ENCODE results near the gene UBXN6.
A peak's percentile ranks its signal among the peaks of the same experiment; 100 is the strongest.

The UBXN6 gene, protein sequence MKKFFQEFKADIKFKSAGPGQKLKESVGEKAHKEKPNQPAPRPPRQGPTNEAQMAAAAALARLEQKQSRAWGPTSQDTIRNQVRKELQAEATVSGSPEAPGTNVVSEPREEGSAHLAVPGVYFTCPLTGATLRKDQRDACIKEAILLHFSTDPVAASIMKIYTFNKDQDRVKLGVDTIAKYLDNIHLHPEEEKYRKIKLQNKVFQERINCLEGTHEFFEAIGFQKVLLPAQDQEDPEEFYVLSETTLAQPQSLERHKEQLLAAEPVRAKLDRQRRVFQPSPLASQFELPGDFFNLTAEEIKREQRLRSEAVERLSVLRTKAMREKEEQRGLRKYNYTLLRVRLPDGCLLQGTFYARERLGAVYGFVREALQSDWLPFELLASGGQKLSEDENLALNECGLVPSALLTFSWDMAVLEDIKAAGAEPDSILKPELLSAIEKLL

GRCh38 chr19:4457654-4458395 is at the start of gene UBXN6:
Gene UBXN6 (minus strand): TSS chr19:4457794. CDS start chr19:4457697, 97 bp downstream.
- peak; percentile 97 for DNase-seq (ENCODE audit: low read depth)

GRCh38 chr19:4507150-4507452 is 49.5 kb upstream of the UBXN6 start:
- DNase-seq (ENCODE audit: low read depth), result no peak

GRCh38 chr19:4506449-4507149 is 49.0 kb upstream of the UBXN6 start:
- DNase-seq (ENCODE audit: low read depth), result no peak

DNA sequence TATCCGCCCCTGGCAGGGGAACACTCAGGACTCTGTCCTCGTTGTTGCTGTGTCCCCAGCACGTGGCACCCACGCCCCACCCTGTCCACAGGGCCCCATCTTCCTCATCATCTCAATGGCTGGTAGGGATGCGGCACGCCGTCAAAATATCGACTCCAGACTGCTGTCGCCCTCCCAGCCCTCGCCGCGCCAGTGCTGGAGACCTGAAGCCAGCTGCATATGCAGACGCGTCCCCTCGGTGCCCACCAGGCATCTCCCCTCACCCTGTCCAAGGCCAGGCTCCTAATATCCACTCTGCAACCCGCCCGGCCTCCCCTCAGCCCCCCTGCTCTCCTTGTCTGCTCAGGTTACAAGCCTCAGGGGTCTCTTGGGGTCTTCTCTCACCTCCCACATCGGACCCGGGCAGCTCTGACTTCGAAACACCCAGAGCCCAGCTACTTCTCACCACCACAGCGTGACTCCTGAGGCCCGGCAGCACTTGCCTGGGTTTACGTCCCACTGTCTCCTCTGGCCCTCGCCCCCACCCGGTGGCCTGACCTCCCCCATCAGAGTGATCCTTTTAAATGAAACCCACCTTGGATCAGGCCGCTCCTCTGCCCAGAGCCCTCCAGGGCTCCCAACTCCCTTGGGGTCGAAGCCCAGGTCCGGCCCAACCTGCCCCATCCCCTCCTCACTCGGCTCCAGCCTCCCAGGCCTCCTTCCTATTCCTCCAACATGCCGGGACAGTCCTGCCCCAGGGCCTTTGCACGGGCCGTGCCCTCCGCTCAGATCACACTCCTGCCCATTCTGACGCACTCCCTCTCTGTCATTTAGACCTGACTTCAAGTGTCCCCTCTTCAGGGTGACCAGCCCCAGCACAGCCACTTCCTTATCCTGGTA is 48.2 kb upstream of the UBXN6 start:
- no peak for DNase-seq (ENCODE audit: low read depth)

DNA sequence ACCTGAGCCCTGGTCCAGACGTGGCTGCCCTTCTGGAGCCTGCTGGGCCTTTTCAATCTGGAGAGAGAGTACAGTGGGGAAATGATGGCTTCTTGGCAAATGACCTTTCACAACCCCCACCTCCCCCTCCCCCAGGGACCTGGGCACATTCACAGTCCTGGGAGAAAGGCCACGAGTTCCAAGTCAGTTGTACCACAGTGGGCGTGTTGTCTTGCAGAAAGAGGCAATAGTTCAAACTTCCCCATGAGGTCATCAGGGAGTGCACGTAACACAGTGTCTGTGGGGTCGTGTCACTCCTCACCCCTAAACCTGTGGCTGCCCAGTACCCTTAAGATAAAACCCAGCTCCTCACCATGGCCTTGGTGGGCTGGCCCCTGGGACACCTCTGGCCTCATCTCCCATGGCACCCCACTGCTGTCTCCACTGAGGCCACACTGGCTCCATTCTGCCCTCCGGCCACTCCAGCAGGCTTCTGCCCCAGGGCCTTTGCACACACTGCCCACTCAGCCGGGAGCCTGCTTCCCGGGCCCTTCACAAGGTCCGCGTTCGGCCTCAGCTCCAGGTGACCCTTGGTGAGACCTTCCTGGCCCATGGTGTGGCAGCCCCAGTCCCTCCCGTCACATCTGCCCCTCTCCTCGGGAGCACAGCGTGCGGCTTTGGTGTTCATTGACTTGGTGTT is 47.4 kb upstream of the UBXN6 start:
- DNase-seq (ENCODE audit: low read depth), result no peak

GRCh38 chr19:4504297-4504701 is 46.7 kb upstream of the UBXN6 start:
- DNase-seq (ENCODE audit: low read depth), result no peak

DNA sequence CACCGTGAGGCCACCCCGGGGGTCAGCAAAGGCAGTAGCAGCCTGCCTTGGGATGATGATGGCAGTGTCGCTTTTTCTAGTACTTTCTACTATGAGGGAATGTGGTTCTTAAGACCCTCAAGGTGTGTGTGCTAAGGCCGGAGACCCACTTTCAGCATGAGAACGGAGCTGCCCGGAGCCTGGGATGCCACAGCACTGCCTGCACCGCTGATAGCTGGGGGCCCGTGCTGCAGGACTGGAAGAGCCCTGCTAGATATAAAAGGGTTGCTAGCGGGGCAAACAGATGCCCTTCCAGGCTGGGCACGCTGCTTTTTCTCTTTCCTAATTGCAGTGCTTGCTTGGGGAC is 46.2 kb upstream of the UBXN6 start:
- no peak for DNase-seq (ENCODE audit: low read depth)

DNA sequence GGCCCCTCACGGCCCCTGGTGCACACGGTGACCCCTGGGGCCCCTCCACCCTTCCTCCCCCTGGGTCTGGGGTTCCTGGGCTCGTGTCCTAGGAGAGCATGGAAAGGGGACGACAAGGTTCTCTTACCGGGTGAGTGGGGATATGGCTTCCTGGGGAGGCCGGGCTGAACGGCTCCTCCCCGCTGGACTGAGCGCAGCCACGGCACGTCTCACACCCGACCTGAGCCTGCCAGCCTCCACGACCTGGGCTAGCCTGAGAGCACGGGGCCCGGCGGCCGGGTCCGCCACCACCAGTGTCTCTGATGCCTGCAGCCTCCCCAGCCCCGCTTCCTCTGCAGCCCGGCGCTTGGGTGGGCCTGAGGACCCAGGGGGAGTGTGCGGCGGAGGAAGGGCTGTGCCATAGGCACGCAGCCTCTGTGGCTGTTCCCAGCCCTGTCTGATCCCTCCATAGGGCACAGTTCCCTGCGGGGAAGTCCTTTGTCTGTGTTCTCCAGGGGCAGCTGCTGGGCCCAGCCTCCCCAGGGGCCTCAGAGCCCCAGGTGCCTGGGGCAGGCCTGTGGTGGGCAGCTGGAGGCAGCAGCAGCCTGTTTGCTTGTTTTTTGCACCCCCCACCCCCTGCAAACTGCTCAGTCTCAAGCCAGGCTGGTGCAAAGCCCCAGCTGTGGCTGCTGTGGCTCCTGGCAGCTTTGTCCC is 45.7 kb upstream of the UBXN6 start:
- DNase-seq (ENCODE audit: low read depth), result no peak

GRCh38 chr19:4502282-4503131 is 44.9 kb upstream of the UBXN6 start:
- no peak for DNase-seq (ENCODE audit: low read depth)

GRCh38 chr19:4501691-4502090 is 44.1 kb upstream of the UBXN6 start:
- no peak for DNase-seq (ENCODE audit: low read depth)

DNA sequence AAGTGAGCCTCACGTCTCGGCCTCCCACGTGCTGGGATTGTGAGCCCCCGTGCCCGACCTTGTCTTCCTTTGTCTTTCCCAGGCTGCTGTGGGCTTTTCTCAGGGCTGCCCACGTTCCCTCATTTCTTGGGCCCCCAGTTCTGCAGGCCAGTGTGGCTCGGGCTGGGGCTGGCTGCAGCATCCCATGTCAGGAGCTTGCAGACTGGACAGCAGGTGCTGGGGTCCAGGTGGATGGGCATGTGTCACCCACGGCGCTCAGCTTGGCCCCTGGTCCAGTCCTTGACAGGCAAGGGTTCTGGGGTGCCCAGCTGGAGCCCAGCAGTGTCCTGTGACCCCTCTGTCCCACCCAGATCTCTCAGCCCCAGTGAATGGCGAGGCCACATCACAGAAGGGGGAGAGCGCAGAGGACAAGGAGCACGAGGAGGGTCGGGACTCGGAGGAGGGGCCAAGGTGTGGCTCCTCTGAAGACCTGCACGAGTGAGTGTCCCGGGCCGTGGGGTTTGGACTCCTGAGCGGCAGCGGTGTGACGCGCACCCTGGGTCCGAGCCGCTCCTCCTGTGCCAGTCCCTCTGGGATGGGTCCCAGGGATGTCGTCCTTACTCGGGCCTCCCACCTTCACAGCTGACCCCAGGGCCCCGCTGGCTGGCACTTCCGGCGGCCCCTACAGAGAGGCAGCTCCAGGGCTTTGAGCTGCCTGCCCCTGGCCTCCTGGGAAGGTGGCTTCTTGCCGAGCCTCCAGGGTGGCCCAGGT is 43.4 kb upstream of the UBXN6 start:
- no peak for DNase-seq (ENCODE audit: low read depth)

DNA sequence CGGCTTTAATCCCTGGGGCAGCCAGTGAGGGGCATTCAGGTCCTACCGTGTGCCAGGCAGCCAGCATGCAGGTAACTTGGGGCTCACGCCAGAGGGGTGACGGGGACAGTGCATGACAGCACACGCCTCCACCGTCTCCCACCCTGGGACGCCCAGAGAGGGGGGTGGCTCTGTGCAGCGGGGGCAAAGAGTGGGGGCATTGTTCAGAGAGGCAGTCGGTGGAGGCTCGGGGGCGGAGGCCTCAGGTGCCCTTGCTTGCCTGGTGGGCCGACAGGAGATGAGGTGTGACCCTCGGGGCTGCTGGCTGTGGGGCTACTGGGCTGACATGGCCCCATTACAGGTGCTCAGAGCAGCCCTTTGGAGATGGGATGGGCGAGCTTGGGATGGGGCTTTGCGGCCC is 42.3 kb upstream of the UBXN6 start:
- DNase-seq (ENCODE audit: low read depth), result no peak

DNA sequence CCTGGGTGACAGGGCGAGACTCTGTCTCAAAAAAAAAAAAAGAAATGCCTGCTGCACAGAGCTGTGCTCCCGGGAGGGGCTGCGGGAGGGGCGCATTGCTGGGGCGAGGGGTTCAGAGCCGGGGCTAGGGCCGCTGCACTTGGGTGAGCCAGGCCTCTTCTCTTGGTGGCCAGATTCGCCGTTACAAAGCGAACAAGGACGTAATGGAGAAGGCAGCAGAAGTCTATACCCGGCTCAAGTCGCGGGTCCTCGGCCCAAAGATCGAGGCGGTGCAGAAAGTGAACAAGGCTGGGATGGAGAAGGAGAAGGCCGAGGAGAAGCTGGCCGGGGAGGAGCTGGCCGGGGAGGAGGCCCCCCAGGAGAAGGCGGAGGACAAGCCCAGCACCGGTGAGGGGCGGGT is 41.7 kb upstream of the UBXN6 start:
- no peak for DNase-seq (ENCODE audit: low read depth)

DNA sequence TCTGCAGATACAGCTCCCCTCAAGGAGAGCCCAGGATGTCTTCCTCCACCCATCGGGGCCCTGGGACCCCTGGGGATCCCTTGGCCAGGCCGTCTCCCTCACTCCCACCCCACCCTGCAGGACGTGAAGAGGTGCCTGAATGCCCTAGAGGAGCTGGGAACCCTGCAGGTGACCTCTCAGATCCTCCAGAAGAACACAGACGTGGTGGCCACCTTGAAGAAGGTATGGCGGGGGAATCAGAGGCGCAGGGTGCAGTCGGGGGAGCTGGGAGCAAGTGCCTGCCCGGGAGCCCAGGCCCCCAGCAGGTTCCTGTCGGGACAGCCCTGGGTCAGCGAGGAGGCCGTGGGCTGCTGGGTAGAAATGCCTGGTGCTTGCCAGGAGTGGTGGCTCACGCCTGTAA is 41.1 kb upstream of the UBXN6 start:
- no peak for DNase-seq (ENCODE audit: low read depth)

DNA sequence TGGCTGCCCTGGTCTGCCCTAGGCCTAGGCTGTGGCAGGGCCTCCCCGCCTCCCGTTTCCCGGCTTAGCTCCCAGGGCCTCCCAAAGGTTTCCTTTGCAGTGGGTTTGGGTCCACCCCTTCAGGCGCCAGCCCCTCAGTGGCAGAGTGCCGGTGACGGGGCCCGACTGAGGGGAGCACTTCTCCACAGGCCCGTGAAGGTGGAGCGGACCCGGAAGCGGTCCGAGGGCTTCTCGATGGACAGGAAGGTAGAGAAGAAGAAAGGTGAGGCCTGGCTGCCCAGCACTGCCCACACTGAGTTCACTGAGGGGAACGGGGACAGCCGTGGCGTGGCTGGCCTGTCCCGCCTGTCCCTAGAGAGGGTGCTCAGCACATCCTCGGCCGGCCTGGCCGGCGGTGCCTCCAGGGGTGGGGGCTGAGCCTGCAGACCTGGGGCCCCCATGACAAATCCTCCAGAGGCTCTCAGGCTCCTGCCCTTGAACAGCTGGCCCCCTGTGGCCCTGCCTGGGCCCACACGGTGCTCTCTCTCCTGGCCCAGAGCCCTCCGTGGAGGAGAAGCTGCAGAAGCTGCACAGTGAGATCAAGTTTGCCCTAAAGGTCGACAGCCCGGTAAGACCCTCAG is 40.3 kb upstream of the UBXN6 start:
- DNase-seq (ENCODE audit: low read depth), result no peak

DNA sequence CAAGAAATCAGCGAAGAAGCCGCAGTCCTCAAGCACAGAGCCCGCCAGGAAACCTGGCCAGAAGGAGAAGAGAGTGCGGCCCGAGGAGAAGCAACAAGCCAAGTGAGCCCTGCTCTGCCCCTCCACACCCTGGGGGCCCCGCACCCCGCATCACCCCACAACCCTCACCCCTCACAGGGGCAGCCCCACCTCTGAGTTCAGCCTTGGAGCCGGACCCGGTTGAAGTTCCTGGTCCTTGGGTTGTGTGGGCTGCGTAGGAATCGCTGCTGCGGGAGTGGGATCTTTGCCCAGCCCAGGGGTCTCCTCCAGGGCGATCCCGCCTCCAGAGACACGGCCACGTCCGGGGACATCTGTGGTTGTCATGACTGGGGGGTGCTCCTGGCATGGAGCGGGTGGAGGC is 38.7 kb upstream of the UBXN6 start:
- no peak for DNase-seq (ENCODE audit: low read depth)

DNA sequence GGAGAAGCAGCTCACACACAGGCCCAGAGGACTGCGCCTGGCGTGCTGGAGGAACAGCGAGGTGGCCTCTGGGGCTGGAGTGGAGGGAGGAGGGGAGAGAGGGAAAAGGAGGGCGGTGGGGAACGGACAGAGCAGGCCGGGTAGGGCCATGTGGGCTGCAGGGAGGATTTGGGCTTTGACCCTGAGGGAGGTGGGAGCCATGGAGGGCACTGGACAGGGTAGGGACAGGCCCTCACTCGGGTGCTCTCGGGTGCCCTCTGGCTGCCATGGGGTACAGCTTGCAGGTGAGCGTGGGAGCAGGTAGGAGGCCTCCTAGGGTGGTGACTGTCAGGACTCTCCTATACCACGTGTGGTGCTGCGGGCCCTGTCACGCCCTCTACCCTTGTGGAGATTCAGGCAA is 37.9 kb upstream of the UBXN6 start:
- no peak for DNase-seq (ENCODE audit: low read depth)

DNA sequence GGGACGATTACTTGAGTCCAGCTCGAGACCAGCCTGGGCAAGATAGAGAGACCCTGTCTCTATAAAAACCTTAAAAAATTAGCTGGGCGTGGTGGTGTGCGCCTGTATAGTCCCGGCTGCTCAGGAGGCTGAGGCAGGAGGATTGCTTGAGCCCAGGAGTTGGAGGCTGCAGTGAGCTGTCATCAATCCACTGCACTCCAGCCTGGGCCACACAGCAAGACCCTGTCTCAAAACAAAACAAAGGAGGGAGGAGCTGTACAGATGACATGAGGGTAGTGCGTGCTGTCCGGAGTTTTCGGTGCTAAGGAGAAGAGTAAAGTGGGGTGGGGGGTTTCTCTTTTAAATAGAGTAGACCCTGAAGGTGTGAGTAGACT is 37.1 kb upstream of the UBXN6 start:
- no peak for DNase-seq (ENCODE audit: low read depth)
